ENCODE measurements around the gene PRSS22.

- TF ChIP-seq CTCF (optimal IDR thresholded peaks at IDR 0.05 in 1 of 3, IDR thresholded peaks at IDR 0.05 in 1 of 3, conservative IDR thresholded peaks at IDR 0.05 in 1 of 3; ENCODE audit: extremely low read depth in 1 of 3, insufficient read depth in 2 of 3, low read length in 3 of 3) (no peak), EZH2 (IDR thresholded peaks at IDR 0.05; ENCODE audit: low read length) (no peak)
Measured at GRCh38 chr16:2857451-2858244, at the start of gene PRSS22.
